ENCODE results near the gene POLR2E. TPM values are rescaled to one million over a fixed set of nuclear protein-coding genes. Genes with fewer than 3 reads are reported as not detected.

POLR2E gene
- total and polyA plus RNA-seq, 10 donors: 70.8 to 152 (median 120) TPM

- Histone ChIP-seq H3K4me1 (peaks cover 29 to 88% (median 74%) of the 10 kb centered on the region in 6 donors), H3K27ac (peak overlapping the region; percentile 66 to 100 (median 96)), H3K4me3 (peak overlapping the region in 2 of 8 donors; percentile 18 to 47), H3K36me3 (peaks cover 0 to 11% (median 3%) of the 10 kb centered on the region in 6 donors), H3K9me3 (no peaks in the 10 kb centered on the region), H3K27me3 (replicated peaks in 1 of 7) (no peaks in the 10 kb centered on the region)
- no peak for TF ChIP-seq POLR2A (IDR thresholded peaks at IDR 0.05)
- TF ChIP-seq, protein P1, sequence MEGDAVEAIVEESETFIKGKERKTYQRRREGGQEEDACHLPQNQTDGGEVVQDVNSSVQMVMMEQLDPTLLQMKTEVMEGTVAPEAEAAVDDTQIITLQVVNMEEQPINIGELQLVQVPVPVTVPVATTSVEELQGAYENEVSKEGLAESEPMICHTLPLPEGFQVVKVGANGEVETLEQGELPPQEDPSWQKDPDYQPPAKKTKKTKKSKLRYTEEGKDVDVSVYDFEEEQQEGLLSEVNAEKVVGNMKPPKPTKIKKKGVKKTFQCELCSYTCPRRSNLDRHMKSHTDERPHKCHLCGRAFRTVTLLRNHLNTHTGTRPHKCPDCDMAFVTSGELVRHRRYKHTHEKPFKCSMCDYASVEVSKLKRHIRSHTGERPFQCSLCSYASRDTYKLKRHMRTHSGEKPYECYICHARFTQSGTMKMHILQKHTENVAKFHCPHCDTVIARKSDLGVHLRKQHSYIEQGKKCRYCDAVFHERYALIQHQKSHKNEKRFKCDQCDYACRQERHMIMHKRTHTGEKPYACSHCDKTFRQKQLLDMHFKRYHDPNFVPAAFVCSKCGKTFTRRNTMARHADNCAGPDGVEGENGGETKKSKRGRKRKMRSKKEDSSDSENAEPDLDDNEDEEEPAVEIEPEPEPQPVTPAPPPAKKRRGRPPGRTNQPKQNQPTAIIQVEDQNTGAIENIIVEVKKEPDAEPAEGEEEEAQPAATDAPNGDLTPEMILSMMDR (IDR thresholded peaks at IDR 0.05 in 8 of 11, conservative IDR thresholded peaks at IDR 0.05 in 3 of 11): no peak
- 10 to 23% (median 11%) methylated on average over 9 of the region's 9 CpGs for WGBS, 5 donors
- intact Hi-C loops (cut with DNase I; ENCODE audit: low total_unique reads): no loop called here
- DNase-seq: no peak
Measured at GRCh38 chr19:1101337-1101698, 6.1 kb upstream of the POLR2E start.

- Histone ChIP-seq H3K4me1 (peaks cover 36 to 92% (median 77%) of the 10 kb centered on the region in 6 donors), H3K9me3 (no peaks in the 10 kb centered on the region), H3K27me3 (replicated peaks in 1 of 7) (no peaks in the 10 kb centered on the region), H3K4me3 (no peak overlapping the region), H3K36me3 (peaks cover 0 to 5% (median 2%) of the 10 kb centered on the region in 6 donors), H3K27ac (peak overlapping the region in 4 of 8 donors; percentile 95 to 100 (median 98))
- WGBS, 5 donors: 77 to 88% (median 79%) methylated on average over 15 of the region's 15 CpGs
- TF ChIP-seq POLR2A (IDR thresholded peaks at IDR 0.05) (no peak), POLR2AphosphoS5 (IDR thresholded peaks at IDR 0.05) (no peak)
- TF ChIP-seq, protein P1 (IDR thresholded peaks at IDR 0.05 in 8 of 11, conservative IDR thresholded peaks at IDR 0.05 in 3 of 11): no peak
- intact Hi-C loops (cut with DNase I; ENCODE audit: low total_unique reads): no loop called here
- DNase-seq: peak; percentile 69
Measured at GRCh38 chr19:1098177-1099051, 3.2 kb upstream of the POLR2E start.

- DNase-seq: no peak
- peaks cover 35 to 92% (median 76%) of the 10 kb centered on the region in 6 donors for H3K4me1 ChIP-seq
Measured at GRCh38 chr19:1097810-1098176, 2.6 kb upstream of the POLR2E start.

DNA sequence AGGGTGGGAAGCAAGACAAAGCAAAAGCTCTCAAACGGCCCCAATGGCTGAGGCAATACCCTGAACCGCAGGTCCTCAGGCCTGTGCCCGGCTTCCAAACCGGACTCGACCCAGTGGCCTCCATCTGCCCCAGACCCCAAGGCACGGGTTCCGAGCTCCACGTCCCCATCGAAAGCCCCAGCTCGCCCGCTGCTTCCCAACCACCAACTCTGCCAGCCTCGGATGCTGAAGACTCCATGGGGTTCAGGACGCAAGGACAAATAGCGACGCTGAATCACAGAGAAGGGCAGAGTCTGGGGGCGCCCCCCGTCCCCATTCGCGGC lies 559 bp downstream of the POLR2E start:
- peaks cover 0 to 43% (median 32%) of the 10 kb centered on the region in 6 donors for H3K36me3 ChIP-seq
- TF ChIP-seq POLR2AphosphoS5 (IDR thresholded peaks at IDR 0.05) (no peak), POLR2A (IDR thresholded peaks at IDR 0.05) (no peak)
- TF ChIP-seq, protein P1 (IDR thresholded peaks at IDR 0.05 in 8 of 11, conservative IDR thresholded peaks at IDR 0.05 in 3 of 11): no peak
- intact Hi-C loops (cut with DNase I; ENCODE audit: low total_unique reads): no loop called here
- no peaks in the 10 kb centered on the region for H3K9me3 ChIP-seq
- H3K27me3 ChIP-seq (replicated peaks in 1 of 7): no peaks in the 10 kb centered on the region
- peak overlapping the region in 7 of 8 donors; percentile 61 to 90 (median 84) for H3K27ac ChIP-seq
- peak overlapping the region; percentile 73 to 99 (median 88) for H3K4me3 ChIP-seq
- 0 to 1% (median 1%) methylated on average over 13 to 19 of the region's 19 CpGs for whole genome bisulfite sequencing, 5 donors
- DNase-seq: no peak
- H3K4me1 ChIP-seq: peaks cover 12 to 92% (median 55%) of the 10 kb centered on the region in 6 donors

More at GRCh38 chr19:1097810-1098176, 2.6 kb upstream of the POLR2E start:
- intact Hi-C loops (cut with DNase I; ENCODE audit: low total_unique reads): no loop called here
- Histone ChIP-seq H3K27me3 (replicated peaks in 1 of 7) (no peaks in the 10 kb centered on the region), H3K9me3 (no peaks in the 10 kb centered on the region), H3K4me3 (no peak overlapping the region), H3K27ac (peak overlapping the region in 2 of 8 donors; percentile 36 to 98), H3K36me3 (peaks cover 0 to 11% (median 8%) of the 10 kb centered on the region in 6 donors)
- 73 to 92% (median 86%) methylated on average over 7 of the region's 7 CpGs for WGBS, 5 donors
- TF ChIP-seq, protein P1 (IDR thresholded peaks at IDR 0.05 in 8 of 11, conservative IDR thresholded peaks at IDR 0.05 in 3 of 11): no peak
- TF ChIP-seq POLR2AphosphoS5 (IDR thresholded peaks at IDR 0.05): no peak
- TF ChIP-seq POLR2A (IDR thresholded peaks at IDR 0.05): no peak
